Measurements from ENCODE around the gene NPFFR1. TPM values are rescaled to one million over a fixed set of nuclear protein-coding genes. Genes with fewer than 3 reads are reported as not detected.

NPFFR1 gene
- total RNA-seq, 1 donor from 2014 or later: not detected

DNA sequence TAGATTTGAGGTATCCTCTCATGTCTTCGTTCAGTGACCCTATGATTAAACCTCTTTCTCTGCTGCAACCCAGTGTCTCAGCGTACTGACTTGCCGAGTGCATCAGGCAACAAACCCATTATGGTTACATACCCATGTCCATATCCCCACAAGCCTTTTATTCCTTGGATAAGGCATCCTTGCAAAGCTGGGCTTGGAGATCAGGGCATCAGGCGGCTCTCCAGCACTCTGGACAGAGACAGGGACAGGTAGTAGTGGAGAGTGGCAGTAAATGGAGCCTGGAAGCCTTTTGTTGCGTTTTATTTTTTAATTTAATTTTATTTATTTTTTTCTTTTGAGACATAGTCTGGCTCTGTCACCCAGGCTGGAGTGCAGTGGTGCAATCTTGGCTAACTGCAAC is 32.0 kb upstream of the NPFFR1 start:
- DNase-seq (ENCODE audit: extremely low read depth, low read depth, low spot score): no peak

- no peak for DNase-seq (ENCODE audit: extremely low read depth, low read depth, low spot score)
Observed at GRCh38 chr10:70315276-70315675, 31.5 kb upstream of the NPFFR1 start.

DNA sequence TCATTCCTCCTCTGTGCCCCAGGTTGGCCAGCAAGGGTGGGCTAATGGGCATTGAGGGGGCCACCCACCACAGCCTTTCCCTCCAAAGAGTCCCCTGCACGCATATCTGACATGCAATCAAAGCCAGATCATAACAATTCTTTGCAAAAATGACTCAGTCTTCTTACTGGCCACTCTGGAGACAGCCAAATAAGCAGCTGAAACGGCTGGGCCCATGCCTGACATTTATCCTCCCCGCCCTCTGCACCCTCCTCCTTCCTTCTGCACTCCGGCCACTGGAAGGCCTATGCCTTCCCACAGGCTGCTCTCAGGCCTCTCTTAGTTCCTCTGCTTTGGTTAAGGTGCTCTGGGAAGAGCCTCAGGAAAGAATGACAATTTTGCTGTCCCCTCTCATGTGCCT is 29.2 kb upstream of the NPFFR1 start:
- no peak for DNase-seq (ENCODE audit: extremely low read depth, low read depth, low spot score)

DNA sequence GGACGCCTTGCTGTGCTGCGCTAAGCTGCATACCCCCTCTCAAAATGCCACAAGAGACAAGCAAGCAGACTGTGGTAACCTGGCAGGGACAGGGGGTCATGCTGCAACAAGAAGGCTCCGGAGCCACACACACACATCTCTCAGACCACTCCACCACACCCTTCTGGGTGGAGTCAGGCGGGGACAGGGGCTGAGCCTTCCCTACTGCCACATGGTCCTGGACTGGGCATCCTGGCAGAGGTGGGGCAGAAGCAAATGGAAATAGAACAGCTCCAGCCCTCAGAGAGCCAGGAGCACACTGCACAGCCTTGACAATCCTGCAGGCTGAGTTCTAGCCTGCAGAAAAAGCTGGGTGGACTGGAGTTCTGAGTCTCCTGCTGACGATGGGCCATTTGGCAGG is 28.4 kb upstream of the NPFFR1 start:
- DNase-seq (ENCODE audit: extremely low read depth, low read depth, low spot score): no peak

- DNase-seq (ENCODE audit: extremely low read depth, low read depth, low spot score): no peak
Observed at GRCh38 chr10:70311698-70312097, 27.9 kb upstream of the NPFFR1 start.

- DNase-seq (ENCODE audit: extremely low read depth, low read depth, low spot score): no peak
Observed at GRCh38 chr10:70309661-70310060, 25.9 kb upstream of the NPFFR1 start.

DNA sequence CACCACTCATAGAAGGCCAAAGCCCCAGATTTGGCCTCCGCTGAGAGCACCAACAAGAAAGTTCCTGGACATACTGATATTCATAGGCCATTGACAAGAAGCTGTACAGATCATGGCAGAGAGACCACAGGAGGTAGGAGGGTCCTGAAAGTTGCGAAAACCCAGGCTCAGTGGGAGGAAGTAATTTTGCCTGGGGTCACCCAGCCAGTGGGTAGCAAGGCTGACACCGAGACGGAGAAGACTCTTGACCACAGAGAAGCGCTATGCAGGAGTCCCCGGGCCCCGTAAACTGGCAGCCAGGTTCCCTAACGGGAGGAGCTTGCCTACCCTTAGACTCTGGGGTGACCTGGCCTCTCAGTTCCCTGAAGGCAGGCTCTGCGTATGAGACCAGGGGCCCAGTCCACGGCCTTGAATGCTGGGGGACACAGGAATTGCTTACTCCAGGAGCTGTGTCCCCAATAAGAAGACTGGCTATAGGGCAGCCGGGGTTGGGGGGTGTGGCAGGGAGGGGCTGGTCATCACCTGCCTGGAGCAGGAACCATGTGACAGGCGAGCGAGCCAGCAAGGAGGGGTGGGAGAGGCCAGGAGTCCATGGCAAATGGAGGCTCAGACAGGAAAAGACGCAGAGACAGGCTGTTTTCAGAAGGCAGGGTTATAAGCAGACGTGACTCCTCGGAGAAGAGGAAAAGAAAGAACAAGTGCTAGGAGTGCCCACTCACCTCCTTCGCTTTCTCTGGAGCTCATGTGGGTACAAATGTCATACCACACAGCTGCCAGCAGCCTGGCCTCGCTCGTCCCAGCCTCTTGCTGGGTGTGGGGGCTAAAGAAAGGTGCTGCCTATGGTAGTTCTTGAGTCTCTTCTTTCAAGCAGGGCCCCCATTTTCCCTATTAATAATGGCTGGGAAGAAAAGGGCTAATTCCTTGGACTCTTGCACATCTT is 24.6 kb upstream of the NPFFR1 start:
- DNase-seq (ENCODE audit: extremely low read depth, low read depth, low spot score): no peak

GRCh38 chr10:70306886-70307520 is 23.2 kb upstream of the NPFFR1 start:
- DNase-seq (ENCODE audit: extremely low read depth, low read depth, low spot score): no peak

DNA sequence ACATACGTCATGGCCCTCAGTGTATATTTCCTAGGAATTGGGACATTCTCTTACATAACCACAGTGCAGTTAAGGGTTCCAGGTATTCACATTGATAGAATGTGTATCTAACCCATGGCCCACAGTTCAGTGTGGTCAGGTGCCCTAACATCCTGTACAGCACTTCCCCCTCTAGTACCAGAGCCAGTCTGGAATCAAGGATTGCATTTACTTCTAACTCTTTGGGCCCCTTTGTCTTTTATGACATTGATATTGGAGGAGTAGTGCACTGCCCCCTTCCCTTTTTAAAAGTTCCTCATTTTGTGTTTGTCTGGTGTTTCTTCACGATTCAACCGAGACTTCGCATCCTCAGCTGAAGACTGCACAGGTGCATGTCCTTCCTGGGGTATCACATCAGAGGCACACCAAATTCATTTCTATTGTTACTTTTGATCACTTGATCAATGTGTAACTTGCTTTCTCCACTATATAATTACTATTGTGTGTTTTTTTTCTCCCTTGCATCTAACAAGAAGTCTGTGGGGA is 22.4 kb upstream of the NPFFR1 start:
- DNase-seq (ENCODE audit: extremely low read depth, low read depth, low spot score): no peak

DNA sequence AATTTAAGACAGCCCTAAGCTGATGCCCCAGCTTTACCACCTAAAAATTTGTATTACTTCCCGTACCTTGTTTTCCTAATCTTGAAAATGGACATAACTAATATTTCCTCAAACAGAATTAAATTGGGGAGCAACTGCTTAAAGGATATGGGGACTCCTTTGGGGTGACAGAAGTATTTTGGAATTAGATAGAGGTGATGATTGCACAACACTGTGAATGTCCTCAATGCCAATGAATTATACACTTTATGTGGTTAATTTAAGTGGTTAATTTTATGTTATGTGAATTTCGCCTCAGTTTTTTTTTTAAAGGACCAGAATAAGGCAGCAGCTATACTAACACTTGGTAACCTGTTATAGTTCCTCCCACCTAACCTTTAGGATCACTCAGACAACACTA is 19.9 kb upstream of the NPFFR1 start:
- DNase-seq (ENCODE audit: extremely low read depth, low read depth, low spot score): no peak

GRCh38 chr10:70302292-70302691 is 18.5 kb upstream of the NPFFR1 start:
- DNase-seq (ENCODE audit: extremely low read depth, low read depth, low spot score): no peak

DNA sequence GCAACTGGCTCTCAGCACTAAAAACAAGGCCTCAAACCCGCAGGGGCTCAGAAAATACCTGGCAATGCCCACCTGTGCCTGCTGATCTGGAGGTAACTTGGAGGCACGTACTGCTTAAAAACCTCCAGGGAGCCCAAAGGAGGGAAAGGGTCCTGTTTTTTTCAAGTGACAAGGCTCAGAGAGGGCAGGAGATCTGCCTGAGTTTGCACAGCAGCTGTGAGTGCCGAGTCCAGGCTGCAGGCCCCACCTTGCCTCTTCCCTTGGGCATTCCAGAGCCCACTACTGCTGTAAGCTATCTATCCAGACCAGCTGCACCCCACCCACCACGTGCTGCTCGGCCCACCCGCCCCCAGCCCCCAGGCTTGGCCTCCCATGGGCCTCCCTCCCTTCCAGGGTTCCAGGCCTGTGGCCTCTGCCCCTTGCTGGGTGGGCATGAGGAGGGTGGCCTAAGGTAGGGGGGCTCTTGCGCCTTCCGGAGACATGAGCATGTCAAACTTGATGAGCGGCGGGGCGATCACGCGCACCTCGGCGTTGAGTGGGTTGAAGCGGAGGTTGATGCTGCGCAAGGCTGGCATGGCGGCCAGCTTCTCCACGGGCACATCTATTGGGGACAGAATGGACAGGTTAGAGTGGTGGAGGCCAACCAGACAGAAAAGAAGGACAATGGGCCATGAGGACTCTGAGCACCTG is 17.2 kb upstream of the NPFFR1 start:
- no peak for DNase-seq (ENCODE audit: extremely low read depth, low read depth, low spot score)

DNA sequence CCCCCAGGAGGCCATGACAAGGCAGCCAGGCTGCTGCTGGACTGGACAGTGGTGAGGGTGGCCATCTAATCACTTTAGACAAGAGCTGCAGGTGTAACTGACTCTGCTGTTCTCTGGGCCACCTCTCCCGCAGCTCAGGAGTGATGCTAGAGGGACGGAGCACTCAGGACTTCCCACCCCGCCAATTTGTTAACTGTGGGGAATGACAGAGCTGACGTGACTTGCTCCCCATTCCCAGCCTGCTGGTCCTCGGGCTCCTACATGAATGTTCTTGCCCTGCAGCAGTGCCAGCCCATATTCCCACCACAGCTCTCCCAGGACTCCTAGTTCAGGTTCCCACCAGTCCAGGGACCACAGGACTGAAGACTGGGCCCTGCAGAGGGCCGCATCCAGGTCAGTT is 16.7 kb upstream of the NPFFR1 start:
- DNase-seq (ENCODE audit: extremely low read depth, low read depth, low spot score): no peak

DNA sequence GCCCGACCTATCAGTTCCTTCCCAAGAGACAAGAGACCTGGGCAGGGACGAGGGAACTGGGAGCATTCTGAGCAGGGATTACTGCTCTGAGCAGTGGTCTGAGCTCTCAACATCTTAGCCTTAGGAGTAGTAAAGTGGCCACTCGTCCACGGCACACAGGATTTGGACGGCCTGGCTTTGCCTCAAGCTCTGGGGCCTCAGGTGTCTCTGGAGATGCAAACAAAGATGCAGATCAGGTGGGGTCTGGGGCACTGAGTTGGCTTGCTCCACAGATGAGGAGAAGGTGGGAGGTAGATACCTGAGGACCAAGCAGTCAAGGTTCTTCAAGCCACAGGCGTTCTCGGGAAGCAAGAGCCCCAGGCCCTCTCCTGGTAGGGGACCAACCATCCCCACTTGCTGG is 16.1 kb upstream of the NPFFR1 start:
- DNase-seq (ENCODE audit: extremely low read depth, low read depth, low spot score): no peak

DNA sequence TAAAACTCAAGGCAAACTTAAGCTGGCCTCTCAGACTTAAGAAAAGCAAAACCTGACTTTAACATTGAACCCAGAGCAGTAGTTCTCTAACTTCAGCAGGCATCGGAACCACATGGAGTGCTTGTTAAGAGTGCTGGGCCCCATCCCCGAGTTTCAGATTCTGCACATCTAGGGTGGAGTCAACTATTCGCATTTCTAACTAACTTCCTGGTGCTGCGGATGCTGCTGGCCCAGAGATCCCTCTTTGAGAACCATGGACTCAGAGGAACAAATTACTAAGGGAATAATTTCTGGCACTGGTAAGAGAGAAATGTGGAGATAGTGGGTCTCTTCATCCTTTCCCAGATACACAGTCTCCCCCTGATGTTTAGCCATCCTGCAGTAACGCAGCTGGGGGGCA is 14.6 kb upstream of the NPFFR1 start:
- DNase-seq (ENCODE audit: extremely low read depth, low read depth, low spot score): no peak

DNA sequence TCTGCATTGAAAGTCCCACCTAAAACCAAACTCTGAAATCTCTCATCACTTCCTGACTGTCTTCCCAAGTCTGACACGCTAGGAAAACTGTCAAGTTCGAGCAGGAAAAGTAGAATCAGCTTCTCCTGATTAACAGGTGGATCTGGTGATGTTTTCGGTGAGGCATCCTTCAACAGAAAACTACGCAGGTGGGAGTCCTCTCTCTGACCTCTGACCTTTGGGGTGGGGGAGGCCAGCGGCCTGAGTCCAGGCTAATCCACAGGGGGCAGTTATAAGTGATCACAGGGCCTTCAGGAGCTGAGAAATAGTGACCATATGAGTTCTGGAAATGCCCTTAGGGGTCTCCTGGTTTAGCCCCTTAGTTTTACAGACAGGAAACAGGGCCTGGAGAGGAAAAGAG is 13.4 kb upstream of the NPFFR1 start:
- no peak for DNase-seq (ENCODE audit: extremely low read depth, low read depth, low spot score)

GRCh38 chr10:70296406-70296899 is 12.6 kb upstream of the NPFFR1 start:
- peak; percentile 25 for DNase-seq (ENCODE audit: extremely low read depth, low read depth, low spot score)

- DNase-seq (ENCODE audit: extremely low read depth, low read depth, low spot score): no peak
Observed at GRCh38 chr10:70295926-70296325, 12.1 kb upstream of the NPFFR1 start.

DNA sequence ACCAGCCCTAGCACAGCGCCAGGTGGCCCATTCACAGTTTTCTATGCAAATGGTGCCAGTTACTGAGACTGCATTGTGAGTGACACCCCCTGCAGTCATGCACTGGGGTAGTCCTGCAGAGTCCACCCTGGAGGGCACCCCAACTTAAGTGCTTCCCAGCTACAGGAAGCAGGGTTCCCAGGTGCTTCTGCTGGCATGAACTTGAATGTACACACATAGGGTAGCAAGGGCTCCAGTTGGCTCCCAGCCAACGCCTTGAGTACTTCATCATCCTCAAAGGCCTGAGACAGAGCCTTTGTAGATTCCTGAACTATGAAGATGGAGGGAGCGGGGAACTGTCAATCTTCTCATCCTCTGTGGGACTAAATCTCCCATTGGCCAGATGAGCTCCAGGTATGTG is 11.5 kb upstream of the NPFFR1 start:
- DNase-seq (ENCODE audit: extremely low read depth, low read depth, low spot score): no peak

DNA sequence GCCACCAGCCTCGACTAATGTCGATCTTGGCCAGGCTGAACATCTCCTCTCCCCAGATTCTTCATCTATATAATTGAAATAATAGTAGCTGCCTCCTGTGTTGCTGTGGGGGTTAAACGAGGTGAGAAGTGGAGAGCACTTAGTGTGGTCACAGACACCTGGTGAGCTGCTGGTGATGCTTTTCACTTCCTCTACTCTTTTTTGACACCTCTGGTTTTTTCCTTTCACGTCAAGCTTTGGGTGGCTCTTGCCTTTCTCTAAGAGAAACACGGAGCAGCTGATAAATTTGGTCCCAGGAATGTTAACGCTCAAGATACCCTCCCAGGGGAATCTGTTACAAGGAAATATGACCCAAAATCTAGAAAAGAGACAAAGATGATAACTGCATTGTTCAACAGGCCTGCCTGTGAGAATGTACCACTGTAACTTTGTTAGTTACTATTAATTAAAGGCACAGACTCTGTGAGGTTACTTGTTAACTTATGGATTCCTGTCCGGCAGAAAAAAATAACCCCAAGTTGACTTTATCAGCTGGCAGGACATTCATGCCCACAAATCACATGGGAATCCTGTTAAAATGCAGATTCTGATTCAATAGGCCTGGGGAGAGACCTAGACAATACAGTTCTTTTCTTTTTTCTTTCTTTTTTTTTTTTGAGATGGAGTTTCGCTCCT is 9.5 kb upstream of the NPFFR1 start:
- DNase-seq (ENCODE audit: extremely low read depth, low read depth, low spot score): no peak

- DNase-seq (ENCODE audit: extremely low read depth, low read depth, low spot score): no peak
Observed at GRCh38 chr10:70292004-70292403, 8.2 kb upstream of the NPFFR1 start.
